HG02840 (cell line): Measurements from ENCODE around the gene EPHB4.
"Not testable (repeated sequence)": the region's sequence is repeated elsewhere in the genome, so short reads cannot be mapped to it uniquely, and the experiment has no call there.

ENCODE experiments used
- ATAC-seq: cut with Tn5 transposase; IDR thresholded peaks from one replicate; pipeline ENCODE4 v1.9.1; 2021; ENCODE audit warnings: mild to moderate bottlenecking, moderate library complexity, moderate number of reproducible peaks; ENCODE audit not compliant: unreplicated experiment, low FRiP score

EPHB4 gene

GRCh38 chr7:100823140-100823525 lies 4.2 kb downstream of the EPHB4 start:
- no peak for ATAC-seq

DNA sequence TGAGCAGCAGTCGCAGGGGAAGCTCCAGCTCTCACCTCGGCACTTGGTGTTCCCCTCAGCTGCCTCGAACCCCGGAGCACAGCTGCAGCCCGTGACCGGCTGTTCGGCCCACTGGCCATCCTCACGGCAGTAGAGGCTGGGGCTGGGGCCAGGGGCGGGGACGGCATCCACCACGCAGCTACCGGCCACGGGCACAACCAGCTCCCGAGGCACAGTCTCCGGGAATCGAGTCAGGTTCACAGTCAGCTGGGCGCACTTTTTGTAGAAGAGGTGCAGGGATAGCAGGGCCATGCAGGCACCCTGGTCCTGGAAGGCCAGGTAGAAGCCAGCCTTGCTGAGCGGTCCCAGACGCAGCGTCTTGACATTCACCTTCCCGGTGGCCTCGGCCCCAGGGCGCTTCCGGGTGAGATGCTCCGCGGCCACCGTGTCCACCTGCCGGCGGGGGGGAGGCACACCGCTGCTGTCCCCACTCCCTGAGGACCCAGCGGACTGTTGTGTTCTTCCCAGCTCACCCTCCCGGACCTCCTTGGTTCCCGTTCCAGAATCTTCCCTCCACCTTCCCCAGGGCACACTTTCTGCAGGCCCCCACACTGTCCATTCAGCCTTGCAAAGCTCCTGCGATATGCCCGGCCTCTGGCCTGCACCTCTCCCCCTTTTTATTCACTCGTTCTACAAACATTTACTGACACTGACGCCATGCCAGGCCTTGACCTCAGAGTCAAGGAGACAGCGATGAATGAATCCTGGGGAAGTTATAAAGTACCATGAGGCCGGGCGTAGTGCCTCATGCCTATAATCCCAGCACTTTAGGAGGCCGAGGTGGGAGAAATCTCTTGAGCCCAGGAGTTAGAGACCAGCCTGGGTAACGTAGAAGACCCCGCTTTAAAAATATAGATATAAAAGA lies 4.8 kb downstream of the EPHB4 start:
- ATAC-seq = no peak

GRCh38 chr7:100819586-100819985 lies 7.7 kb downstream of the EPHB4 start:
- no peak for ATAC-seq

DNA sequence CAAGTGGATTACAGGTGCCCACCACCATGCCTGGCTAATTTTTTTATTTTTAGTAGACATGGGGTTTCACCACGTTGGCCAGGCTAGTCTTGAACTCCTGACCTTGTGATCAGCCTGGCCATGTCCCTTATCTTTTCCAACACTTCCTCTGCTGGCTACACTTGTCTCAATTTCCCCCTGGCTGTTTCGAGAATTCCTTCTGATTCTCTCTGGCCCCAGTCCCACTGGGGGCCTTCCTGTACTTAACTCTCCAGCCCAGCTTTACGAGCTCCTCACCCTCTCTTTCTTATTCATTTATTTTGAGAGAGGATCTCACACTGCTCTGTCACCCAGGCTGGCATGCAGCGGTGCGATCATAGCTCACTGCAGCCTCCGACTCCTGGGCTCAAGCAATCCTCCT lies 8.5 kb downstream of the EPHB4 start:
- no peak for ATAC-seq

- ATAC-seq = no peak
These were observed 9.0 kb downstream of the EPHB4 start for GRCh38 chr7:100818366-100818765.

GRCh38 chr7:100817097-100817496 lies 10.2 kb downstream of the EPHB4 start:
- no peak for ATAC-seq

DNA sequence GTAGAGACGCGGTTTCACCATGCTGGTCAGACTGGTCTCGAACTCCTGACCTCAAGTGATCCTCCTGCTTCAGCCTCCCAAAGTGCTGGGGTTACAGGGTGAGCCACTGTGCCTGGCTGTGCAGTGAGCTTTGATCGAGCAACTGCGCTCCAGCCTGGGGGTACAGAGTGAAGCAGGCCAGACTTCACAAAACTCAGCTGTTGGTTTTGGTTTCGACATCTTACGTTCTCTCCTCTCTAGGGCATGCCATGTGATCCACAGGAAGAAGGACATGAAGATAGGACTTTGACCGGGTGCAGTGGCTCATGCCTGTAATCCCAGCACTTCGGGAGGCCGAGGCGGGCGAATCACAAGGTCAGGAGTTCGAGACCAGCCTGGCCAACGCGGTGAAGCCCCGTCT lies 10.8 kb downstream of the EPHB4 start:
- ATAC-seq = not testable (repeated sequence)

DNA sequence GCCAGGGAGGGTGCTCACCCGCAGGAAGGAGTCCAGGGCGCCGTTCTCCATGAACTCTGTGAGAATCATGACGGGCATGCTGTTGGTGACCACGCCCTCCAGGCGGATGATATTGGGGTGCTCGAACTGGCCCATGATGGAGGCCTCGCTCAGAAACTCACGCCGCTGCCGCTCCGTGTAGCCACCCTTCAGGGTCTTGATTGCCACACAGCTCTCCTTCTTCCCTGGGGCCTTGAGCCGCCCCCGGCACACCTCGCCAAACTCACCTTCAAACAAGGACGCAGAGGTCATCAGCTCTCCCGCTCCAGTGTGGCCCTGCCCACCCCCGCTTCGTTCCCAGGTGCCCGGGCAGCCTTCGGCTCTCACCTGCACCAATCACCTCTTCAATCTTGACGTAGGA lies 14.6 kb downstream of the EPHB4 start:
- ATAC-seq = no peak

GRCh38 chr7:100811480-100811879 lies 15.8 kb downstream of the EPHB4 start:
- no peak for ATAC-seq

GRCh38 chr7:100808354-100808875 lies 18.9 kb downstream of the EPHB4 start:
- ATAC-seq = no peak

GRCh38 chr7:100806883-100807282 lies 20.4 kb downstream of the EPHB4 start:
- ATAC-seq = not testable (repeated sequence)

- ATAC-seq = no peak
These were observed 21.0 kb downstream of the EPHB4 start for GRCh38 chr7:100806276-100806675.

DNA sequence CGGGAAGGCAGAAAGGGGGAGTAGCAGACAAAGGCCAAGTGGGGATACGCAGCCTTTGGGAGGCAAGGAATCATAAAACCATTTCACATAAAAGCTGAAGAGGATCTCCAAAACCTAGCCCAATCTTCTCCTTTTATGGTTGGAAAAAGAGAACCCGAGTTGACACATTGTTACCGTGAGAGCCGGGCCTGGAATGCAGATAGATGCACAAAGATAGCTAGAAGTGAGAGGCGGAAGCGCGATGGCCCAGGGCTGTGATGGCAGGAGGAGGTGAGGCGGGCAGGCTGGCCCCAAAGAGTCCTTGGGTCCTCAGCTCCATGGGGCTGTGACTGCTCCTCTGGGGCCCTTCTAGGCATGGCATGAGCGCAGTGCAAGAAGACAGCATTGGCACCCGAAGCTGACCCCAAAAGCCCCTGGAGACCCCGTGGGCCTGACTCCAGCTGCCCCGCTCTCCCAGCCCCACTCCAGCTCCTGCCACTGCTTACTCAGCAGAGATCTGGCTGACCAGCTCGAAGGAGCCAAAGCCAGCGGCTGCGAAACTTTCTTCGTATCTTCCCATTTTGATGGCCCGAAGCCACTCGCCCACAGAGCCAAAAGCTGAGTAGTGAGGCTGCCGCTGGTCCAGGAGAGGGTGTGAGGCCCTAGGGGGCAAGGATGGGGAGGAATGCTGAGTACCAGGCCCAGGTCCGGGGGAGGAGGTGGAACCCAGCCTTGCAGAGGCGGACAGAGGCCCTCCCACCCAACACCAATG lies 22.5 kb downstream of the EPHB4 start:
- ATAC-seq = no peak

- ATAC-seq = peak; percentile 75
These were observed 23.7 kb downstream of the EPHB4 start for GRCh38 chr7:100803398-100804161.

DNA sequence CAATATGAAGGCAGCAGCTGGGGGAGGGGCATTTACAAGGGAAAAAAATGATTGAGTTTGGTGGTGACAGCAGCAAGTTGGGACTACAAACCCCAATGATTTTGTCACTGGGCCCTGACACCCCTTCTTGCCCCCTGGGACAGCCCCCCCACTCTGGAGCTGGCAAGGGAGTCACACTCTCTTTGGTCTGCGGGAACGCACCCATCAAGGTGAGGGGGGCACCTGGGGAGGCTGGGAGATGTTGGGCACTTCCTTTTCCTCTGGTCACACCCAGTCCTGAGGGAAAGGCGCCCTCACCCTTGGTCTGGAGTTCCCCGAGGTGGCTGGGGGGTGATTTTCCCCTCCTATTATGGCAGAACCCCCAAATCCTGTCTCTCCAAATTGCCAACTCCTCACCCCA lies 24.4 kb downstream of the EPHB4 start:
- ATAC-seq = no peak

DNA sequence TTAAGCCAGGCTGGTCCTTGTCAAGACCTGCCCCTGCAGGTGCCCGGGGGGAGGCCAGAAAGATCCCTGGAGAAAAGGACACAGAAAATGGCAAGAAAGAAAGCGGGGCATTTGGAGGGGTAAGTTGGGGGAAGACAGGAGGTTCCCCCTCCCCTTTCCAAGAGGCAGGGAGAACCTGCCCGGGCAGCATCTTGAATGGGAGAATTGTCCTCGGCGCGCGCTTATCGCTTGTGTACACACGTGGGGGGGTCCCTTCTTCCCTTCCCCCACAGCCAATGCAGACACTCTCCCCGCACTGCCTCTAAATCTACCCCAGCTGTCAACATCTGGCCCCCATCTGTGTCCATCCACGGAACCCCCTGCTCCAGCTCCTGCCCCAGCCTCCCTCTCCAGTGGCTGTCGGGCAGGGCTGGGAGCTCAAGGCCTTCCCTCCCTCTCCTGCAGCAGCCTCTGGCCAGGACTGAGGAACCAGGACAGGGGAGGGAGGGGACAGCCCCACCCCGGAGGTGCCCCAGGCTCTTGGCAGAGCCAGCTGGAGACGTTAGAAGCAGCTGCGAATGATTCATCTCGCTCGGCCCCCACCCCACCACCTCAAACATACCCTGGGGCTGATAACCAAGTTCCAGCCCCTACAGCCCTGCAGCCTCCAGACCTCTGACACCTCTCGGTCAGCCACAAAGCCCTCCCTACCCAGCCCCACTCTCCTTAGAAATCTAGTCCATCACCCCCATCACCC lies 25.3 kb downstream of the EPHB4 start:
- ATAC-seq = no peak

DNA sequence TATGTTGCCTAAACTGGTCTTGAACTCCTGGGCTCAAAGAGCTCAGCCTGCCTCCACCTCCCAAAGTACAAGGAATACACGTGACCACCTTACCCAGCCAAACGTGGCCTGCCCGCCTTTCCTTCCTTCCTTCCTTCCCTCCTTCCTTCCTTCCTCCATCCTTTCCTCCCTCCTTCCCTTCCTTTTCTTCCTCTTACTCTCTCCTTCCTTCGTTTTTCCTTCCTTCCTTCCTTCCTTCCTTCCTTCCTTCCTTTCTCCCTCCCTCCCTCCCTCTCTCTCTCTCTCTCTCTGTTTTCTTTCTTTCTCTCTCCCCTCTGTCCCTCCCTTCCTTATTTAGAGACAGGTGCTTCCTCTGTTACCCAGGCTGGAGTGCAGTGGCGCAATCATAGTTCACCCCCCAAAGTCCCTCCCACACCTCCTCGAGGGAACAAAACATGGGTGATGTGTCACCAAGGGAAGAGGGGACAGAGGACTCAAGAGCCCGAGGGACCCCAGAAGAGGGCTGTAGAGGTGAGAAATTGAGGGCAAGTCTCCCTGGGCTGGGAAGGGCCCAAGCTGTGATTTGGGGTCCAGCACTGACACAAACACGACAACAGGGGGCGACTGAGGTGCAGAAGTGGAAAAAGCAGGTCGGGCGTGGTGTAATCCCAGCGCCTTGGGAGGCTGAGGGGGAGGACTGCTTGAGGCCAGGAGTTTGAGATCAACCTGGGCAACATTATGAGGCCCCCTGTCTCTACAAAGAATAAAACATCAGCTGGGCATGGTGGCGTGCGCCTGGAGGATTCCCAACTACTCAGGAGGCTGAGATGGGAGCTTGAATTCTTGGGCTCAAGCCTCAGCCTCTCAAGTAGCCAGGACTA lies 28.1 kb downstream of the EPHB4 start:
- ATAC-seq = no peak

GRCh38 chr7:100794741-100795140 lies 32.6 kb downstream of the EPHB4 start:
- ATAC-seq = no peak
